Limb (tissue), 2 donors: ENCODE results near the gene DAPL1.

Experiments
- DNase-seq, 2 donors: peaks; one replicate each; pipeline ENCODE4 v3.0.0-alpha.2; 2016; ENCODE audit errors: extremely low spot score in 2 of 2

DAPL1 gene, protein sequence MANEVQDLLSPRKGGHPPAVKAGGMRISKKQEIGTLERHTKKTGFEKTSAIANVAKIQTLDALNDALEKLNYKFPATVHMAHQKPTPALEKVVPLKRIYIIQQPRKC

DNA sequence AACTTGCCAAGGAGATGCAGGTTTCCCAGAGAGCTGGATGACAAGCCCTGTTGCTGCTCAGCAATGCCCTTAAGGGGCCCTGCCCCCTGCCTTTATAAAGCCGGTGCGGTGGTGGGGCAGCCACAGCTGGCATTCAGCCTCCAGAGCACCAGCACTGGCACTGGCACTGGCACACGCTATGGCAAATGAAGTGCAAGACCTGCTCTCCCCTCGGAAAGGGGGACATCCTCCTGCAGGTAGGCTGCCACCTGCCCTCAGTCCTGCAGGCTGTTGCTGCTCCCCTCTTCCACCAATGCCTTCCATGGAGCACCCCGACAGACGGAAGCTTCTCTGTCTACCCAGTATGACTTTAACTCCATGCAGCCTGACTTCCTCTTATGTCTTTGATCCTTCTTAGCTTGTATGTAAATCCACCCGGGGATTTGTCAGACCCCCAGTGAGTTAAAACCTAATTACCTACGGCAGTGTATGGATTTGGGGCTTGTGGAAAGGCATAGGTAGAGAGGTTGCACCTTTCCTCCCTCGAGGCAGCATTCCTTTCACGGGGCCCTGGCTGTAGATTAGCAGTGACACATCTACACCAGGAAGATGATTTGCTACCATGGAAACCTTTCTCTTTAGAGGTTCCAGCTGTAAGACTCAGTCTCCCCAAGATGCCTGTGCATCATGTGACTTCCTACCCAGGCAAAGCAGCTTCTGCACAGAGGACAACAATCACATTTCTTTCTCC, at the start of gene DAPL1:
Gene DAPL1, plus strand, starts transcription at position 123 of the 730 bp plus-strand sequence. Its CDS starts 56 bp downstream, at position 179.
- no peak for DNase-seq

DNA sequence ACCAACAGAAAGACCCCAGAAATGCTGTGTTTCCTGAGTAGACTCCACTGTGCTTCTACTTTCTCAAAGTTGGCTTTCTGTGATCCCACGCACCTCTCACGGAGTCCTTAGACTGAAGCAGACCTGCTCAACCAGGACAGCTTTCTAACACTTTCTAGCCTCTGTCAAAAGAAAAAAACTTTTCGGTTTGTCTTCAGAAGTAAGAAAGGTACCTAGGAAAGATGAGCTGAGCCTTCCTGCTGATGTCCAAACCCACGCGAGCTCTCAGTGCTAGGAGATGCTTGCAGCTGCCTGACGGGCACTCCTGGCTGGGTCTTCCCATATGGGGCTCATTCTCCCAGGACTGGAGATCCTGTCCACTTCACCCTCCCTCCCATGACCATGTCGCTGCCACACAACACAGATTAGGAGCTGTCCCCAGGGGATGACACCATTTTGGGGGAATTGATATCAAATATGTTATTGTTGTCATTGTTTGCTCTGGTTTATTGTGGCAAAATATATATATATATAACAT, 49.2 kb upstream of the DAPL1 start:
- DNase-seq = no peak

DNA sequence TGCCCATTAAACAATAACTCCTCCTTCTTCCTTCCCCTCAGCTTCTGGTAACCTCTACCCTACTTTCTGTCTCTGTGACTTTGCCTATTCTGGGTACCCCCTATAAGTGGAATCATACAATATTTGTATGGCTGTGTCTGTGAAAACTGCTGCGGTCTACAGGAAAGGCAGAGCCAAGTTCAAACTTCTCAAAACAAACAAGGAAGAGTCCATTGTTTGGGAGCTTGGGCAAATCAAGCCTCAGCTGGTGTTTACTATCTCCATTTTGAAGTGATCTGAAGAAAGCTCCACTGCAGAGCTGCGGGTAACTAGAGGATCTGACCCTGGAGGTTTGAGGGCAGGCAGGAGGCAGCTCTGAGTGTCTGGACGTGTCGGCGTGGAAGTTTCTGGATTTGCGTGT, 48.6 kb upstream of the DAPL1 start:
- no peak for DNase-seq

DNA sequence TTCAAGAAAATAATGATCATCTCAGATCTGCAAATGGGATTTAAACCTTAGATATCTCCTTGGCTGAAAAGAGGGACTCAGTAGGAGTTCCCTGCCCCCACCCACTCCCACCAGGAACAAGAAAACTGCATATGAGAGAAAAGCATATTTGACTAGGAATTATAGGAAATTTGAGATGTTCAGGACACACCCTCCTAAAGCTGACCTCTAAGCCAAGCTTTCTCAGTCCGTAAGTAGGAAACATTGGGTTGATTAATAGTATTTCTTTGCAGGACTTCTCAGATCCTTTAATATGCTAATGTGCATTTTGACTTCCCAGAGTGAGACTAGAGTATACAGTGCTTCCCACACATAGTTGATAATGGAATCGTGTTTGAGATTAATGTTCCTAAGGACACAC, 47.8 kb upstream of the DAPL1 start:
- no peak for DNase-seq

DNA sequence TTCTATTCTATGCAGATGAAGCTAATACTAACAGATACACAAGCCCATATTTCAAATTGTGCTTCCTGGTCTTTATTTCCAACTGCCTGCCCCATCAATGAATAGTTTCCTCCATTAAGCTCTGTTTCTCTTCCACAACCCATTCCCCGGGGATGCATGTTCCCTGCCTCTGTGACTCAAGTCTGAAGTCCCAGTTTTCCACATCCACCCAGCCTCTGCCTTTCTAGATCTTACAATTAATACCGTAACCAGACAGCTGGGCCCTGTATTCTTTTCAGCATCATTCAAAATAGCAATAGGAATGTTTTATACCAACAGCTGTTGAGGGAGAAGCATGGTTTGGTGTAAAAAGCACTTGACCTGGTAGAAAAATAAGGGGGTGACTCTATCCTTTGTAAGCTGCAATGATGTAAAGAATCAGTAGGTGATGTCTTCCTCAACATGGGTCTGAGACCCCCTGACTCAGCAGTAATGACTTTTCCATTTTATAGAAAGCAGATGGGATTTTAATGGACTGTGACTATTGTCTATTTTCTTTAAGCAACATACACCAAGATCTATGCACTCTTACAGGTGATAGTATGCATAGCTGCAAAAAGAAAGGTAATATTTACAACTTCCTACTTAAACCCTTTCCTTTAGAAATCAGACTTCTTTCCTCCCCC, 46.1 kb upstream of the DAPL1 start:
- no peak for DNase-seq

DNA sequence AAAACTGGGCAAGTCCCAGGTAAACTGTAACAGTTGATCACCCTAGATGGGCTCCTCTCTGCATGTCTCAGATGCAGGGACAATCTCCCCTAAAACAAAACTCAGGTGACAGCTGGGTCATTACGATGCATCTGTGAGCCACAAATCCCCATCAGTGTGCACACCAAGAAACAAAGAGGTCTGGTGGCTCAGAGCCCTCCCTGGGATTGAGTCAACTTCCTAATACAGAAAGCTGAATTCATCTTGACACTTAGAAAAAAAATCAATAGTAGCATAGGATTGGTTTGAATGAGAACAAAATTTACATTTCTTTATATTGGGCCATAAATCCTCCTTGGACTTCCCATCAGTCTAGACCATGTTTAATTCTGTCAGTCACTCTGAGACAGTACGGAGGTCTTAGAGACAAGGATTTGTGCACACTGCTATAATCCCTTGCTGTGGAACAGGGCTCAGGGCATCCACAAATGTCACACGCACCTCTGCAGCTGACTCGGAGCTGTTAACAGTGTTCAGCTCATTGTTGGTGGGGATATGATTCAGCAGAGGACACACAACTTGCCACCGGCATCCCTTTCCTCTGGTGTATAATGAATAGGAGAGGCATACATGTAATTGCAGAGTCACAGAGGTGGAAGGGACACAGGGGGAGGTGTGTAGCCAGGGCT, 44.5 kb upstream of the DAPL1 start:
- no peak for DNase-seq

DNA sequence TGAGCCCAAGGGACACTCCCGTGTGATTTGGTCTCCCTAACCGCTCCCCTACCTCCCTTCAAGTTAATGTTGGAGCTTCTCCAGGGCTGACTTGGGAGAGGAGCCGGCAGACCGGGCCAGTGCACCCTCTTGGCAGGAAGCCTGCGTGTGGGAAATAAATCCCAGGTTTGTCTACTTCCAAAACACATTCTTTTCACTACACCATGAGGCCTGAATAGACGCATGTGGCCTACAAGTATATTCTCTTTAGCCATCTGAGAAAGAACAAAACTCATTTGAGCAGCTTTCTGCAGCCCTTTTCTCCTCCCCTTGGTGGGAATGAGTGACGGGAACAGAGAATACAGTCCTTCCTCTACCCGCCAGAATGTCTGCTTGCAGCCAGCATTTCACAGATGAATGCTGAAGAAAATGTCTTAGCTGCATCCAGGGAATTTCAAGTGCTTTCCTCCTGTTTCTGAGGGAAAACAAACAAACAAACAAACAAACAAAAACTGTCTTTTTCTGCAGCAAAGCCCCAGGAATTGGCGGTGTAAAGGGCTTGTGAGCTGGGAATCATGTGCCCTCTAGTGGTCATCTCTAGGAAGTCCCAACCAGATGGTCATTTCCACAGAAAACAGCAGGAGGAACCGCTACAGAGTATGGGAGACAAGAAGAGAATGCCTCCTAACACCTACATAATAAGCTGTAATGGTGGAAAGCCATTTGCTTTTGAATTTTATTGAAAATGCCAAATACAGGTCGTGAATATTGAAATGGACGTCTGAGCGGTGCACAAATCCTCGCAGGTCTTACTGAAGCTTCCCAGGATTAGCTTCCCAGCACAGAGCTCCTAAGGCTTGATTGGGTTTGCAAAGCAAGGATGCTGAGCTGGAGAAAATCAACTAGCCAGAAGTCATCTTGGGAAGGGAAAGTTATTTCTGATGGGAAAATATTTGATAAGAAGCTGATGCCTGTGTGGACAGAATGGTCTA, 41.2 kb upstream of the DAPL1 start:
- peak; percentile 65 to 79 for DNase-seq

DNA sequence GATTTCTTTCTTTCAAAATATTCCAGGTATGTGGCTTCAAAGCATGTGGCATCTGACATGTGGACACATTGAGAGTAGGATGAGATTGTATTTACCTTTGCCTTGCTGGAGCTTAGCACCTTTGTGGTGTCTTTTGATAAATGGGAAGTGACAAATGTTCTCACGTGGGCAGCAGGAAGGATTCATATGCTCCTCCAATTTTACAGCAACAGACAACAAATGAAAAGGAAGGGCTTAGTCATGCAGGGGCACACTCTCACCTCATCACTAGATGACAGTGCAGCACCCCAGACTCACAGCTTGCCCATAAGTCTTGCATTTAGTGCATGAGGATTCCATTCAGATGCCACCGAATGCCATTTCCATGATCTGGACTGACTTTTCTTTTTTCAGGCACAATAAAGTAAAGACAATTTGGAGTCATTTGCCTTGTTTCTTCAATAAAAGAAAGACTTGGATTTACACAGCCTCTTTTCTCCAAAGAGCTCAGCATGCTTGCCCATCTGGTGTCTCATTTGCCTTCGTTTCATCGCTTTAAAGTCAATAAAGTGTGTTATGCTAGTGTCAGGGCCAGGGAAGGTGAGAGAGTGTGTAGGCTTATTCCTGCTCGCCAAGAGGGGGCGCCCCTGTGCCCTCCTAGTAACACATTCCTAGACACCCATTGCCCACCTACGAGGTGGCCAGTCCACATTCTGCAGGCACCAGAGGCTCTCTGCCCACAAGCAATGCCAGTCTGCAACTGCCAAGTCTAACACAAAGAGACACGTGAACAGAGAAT, 39.6 kb upstream of the DAPL1 start:
- no peak for DNase-seq

DNA sequence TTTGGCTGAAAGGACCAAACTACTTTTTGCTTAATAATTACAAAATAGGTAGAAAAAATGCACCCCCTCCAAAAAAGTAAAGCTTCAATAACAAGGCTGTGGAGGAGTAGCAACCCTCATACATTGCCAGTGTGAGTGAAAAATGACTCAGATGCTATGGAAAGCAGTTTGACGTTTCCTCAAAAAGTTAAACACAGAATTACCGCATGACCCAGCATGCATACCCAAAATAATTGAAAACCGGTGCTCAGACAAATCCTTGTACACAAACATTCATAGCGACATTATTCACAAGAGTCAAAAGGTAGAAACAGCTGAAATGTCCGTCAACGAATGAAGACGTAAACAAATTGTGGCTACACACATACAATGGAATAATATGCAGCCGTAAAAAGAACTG, 38.8 kb upstream of the DAPL1 start:
- DNase-seq = no peak

DNA sequence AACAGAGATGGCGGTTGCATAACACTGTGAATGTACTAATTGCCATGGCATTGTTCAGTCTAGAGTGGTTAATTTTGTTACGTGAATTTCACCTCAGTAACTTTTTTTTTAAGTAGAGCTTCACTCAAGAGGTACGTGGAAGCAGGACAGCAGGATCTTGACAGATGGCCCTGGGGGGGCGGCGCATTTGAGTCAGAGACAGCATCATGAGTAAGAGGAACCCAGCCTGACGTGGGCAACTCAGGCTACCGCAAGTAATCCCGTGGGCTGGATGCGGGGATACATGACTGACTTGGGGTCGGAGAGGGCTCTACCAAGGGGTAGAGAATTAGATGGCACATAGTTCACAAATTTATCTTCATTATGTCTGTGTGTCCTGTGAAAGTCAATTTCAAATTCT, 38.1 kb upstream of the DAPL1 start:
- DNase-seq = no peak

DNA sequence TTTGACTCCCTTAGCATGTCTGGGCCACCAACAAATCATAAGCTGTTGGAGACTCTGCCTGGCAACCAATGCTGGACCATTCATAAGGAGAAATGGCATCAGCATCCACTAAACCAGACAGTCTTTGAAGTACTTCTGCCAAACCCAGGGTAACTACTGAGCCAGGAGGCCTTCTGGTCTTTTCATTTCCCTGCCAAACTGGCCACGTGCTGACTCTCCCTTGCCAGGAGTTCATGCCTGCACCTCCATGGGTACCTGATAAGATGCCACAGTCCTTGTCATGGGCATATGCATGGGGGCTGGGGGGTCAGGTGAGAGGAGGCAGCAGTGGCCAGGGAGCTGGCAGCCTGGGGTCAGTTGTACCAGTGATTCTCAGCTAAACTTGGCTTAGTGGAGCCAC, 34.2 kb upstream of the DAPL1 start:
- DNase-seq = no peak

DNA sequence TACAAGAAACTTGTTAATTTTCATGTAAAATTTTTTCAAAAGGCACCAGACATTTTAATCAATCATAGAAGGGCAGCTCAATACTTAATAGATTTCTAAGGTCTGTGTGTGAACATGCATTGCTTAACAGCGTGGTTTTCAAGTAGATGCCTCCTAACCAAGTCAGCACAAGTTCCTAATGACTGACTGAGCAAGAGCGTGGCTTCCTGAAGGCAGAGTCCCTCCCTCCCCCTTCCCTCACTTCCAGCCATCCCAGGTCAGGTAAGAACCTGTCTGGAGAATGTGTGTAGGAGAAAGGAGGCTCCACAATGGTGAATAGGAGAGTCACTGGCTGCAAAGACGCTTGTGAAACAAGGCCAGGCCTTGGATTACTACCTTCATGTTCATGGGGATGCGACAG, 33.5 kb upstream of the DAPL1 start:
- no peak for DNase-seq

DNA sequence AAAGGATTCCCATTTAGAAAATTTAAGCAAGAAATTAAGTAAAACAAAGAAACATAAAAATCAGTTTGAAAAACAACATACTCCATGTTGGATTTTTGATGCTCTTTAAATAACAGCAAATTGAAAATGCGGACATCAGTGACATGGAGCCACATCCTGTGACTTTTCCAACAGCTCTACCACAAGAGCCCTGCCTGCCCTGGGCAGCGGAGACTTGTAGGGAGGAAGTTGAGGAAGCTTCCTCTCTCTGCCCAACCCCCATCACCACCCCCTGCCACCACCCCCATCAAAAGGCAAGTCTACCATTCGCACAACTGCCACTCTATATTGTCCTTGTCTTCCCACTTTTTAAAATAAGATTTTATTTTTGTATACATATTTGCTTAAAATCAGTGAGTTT, 32.8 kb upstream of the DAPL1 start:
- DNase-seq = no peak

DNA sequence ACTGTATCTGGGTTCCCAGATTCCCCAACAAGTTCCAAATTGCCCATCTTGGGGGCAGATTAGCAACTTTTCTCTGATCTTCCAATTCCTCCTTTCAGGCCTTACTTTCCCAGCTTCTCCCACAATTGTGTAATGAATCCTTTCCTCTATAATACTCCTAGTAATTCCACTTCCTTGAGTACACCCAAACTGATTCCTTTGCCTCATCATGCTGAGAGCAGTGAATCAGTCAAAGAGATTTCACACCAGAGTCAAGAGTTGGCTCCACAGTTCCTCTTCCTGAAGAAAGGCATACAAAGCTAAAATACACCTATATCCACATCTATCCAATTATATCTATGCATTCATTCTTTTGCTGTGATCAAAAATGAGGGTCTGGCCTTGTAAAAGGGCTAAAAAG, 28.6 kb upstream of the DAPL1 start:
- no peak for DNase-seq

DNA sequence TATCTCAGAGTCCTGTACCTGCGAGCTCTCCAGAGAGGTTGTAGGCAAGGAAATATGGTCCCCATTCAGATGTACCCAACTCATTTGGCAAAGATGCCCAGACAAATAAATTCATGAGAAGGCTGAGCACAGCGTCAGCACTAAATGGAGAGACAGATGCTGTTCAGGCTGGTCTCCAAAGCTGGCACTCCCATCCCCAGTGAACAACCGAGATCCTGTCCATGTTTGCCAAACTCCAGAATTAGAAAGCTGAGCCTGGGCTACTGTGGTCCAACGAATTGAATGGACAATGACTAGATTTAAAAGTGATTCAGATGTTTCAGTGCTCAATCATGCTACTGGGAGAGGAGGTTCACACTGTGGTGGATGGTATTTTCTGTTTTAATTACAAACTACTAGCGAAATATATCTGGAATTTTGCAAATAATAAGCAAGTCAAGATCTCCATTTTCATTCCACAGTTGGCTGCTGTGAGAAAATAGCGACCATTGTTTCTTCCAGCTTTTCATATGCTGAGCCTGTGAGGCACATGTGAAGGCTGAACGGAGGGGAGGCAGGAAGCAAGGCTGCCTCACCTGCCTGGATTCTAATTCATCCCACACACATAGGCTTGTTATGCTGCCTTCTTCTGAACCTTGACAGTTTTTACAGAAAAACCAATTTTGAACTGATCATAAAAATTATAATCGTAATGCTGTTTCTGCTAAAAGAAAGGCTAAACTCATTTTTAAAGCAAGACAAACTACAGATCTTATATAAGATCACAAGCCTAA, 22.6 kb upstream of the DAPL1 start:
- no peak for DNase-seq

DNA sequence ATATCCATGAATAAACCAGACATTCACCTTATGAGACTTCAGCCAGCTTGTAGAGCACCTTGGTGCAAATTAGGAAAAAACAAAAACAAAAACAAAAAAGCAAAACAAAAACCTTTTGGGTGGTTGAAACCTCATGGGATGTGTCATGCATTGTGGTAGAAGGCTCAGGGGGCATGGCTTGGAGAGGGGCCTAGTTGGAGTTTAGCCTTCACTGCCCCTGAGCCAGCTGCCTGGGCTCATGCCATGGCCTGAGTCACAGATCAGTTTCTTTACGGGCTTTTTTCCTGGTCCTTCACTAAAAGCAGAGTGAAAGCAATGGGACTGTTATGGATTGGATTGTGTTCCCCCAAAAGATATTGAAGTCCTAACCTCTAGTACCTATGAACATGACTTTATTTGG, 22.0 kb upstream of the DAPL1 start:
- no peak for DNase-seq

DNA sequence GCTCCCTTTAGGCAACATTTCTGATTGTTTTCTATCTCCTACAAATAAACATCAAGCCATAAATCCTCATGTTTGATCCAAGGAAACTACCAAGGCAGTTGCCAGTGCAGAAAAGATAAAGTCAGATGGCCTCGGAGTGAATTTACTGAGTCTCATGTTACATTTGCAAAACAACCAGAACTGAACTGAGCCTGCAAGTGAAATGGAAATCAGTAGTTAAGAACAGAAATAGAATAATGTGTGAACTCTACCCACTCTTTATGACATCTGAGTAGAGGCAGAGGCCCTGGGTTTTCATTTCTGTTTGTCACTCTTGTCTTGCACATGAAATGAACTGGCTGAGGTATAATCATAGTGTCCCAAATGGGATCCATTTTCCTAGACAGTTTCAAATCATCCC, 20.4 kb upstream of the DAPL1 start:
- no peak for DNase-seq

DNA sequence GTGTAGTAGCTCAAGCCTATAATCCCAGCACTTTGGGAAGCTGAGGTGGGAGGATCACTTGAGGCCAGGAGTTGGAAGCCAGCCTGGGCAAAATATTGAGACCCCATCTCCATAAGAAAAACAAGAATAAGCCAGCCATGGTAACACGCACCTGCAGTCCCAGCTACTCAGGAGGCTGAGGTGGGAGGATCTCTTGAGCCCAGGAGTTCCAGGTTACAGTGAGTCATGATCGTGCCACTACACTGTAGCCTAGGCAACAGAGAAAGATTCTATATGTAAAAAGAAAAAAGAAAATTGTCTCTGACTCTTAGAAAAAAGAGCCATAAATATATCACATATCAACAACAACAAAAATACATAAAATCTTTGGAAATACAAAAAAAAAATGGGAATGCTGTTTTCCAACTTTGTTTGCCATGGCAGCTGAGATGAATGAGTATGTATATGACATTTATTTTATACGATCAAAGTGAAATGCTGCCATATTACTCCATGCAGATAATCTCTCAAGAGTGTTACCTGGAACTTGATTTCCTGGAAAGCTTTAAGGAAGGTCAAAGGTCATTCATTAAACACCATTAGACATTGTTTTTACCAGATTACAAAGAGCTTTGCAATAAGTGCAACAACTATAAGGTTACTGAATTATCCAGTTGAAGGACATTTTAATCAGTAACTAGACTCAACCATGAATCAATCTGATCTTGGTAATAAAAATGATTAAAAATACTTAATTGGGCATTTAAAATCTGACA, 19.7 kb upstream of the DAPL1 start:
- no peak for DNase-seq

DNA sequence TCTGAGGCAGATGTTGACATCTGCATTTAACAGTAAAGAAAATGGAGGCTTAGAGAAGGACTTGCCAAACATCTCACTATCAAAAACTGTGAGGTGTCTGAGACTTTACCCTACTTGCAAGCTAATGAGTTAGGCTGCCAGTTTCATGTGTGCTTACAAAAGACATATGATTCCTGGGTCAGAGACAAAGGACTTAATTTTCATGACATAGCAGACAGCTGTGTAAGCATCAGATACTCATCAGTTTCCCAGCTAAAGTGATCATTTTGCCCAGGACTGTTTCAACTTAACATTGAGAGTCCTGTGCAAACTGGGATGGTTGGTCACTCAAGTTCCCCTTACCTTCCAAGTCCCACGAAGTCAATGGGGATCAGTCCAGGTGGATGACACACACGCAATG, 18.9 kb upstream of the DAPL1 start:
- DNase-seq = no peak
